Right renal pelvis (tissue), 4 donors: ENCODE measurements around the gene PLCL1. TPM values are rescaled to one million over a fixed set of nuclear protein-coding genes. Genes with fewer than 3 reads are reported as not detected.
"Not testable (repeated sequence)": the region's sequence is repeated elsewhere in the genome, so short reads cannot be mapped to it uniquely, and the experiment has no call there.

Experiments used
- DNase-seq, 4 donors: peaks; one replicate each; pipeline ENCODE4 v3.0.0-alpha.2; 2013; ENCODE audit warnings: low read depth in 4 of 4, low spot score in 3 of 4, missing footprints in 1 of 4
- polyA plus RNA-seq, 4 donors: library from polyadenylated mRNA; unstranded; fragments of 120-200 nt; gene quantifications; one replicate each; pipeline ENCODE4 v1.2.1, GENCODE V29; 2013; ENCODE audit not compliant: insufficient read length in 4 of 4

The PLCL1 gene
- polyA plus RNA-seq, 4 donors, result 15.2 to 22.5 (median 18.6) TPM

DNA sequence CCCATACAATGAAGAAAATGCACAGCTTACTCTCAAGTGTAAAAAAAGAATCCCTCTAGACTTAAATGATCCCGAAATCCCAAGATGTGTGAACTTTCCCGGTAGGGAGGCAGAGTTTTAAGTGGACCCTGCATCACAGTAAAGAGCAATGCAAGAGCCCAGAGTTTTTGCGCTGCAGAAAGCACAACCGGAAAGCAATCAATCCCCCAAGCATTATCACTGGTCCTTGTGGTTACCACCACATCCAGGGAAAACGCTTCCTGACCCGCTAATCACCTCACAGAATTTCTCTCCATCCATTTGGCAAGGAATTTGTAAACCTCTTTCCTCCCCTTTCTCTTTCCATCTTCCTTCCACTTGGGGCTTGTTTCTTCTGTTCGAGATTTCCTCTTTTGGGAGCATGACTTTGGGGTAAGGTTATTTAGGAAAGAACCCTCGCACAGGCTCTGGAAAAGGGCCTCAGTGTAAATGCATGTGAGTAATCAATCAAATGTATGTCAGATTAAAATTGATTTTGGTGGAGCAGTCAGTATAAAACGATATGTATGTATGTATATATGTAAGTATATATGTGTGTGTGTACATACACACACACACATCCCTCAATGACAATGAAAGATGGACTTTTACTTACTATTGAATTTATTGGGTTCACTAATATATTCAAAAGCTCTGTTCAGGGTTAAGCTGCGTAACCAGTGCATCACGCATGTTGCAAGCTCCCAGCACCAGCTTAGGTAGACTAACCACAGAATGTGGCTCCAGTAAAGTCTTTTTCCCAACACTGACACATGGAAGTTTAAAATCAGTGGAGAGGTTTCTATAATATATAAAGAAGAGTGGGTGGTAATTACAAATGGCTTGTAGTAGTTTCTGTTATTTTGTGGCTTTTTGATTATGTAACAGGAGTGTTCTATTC, 1.6 kb downstream of the PLCL1 start:
- no peak for DNase-seq

DNA sequence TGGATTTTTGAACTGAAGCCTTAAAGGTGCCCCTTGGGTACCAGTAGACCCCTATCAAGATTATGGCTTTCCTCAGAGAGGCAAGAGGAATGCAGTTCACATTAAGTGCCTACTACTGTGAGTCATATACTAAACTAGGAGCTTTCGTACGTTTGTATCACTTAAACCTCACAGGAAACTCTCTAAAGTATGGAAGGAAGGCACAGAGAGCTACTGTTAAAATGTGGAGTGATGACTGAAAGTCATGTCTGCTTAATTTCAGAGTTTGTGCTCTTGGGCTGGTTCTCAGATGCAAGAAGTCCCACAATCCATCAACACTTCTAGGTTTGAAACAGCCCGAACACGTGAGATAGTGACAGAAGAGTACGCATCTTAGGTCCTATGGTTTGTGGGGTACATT, 4.7 kb downstream of the PLCL1 start:
- no peak for DNase-seq

DNA sequence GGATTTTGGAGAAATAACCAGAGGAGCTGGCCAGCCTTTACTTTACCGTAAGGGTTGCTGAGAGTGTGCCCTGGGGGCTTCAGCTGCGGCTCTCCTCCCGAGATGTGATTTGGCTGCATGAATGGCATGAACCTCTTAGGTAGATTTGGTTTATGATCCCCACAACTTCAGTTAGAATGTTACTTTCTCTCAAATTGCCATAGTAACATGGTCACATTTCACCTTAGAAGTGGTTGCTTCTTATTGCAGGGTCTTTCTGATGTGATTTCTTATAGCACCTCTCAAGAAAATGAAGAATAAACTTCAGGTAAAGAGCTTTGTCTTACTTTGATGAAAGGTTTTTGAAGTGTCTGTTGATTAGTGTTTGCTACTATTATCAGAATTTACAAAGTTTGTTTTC, 5.6 kb downstream of the PLCL1 start:
- DNase-seq, result no peak

DNA sequence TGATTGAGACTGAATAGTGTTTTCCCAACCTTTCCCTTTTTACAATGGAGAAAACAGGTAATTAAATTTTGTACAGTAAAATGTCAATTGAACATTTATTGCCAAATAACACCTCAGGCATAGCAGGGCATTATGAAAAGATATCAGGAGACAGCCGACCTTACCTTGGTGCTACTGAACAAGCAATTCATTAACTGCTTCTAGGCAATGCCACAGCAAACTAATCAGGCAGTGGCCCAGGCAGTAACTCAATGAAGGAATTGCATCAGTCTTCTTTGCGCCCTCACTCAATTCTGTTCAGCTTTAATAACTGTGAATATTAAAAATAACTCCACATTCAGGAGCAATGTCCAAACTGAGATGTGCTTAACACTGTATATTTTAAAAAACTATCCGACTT, 6.1 kb downstream of the PLCL1 start:
- DNase-seq, result no peak

DNA sequence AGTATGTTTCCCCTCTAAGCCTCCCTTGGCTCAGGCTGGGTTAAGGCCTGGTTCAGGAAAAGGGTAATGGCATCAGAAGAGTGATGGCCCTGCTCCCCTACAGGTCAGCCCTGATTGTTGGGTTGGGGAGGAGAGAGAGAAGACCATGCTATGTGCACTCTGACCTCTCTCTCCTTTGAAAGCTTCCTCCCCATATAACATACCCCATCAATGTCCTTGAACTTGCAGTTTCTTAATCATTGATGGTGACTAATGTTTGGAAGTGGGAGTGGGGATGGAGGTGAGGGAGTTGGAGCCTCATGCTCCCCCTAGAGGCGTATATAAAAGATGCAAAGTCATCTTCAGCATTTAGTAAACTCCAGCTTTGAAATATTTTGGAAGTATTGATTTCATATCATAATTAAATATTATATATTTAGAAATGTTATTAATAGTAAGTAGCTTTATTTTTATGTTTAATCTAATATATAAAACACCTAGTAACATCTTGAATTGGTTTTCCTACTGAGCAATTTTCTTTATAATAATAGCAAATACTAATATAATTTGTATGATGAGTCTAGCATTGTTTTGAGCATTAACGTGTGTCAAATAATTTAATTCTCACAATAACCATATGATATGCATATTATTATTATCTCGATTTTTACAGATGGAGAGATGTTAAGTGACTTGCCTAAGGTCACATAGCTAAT, 8.8 kb downstream of the PLCL1 start:
- no peak for DNase-seq

DNA sequence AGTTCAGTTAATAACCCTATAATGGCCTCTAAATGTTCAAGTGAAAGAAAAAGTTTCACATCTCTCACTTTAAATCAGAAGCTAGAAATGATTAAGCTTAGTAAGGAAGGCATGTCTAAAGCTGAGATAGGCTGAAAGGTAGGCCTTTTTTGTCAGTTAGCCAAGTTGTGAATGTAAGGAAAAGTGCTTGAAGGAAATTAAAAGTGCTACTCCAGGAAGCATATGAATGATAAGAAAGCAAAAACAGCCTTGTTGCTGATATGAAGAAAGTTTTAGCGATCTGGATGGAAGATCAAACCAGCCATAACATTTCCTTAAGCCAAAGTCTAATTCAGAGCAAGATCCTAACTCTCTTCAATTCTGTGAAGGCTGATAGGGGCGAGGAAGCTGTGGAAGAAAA, 10.1 kb downstream of the PLCL1 start:
- no peak for DNase-seq

DNA sequence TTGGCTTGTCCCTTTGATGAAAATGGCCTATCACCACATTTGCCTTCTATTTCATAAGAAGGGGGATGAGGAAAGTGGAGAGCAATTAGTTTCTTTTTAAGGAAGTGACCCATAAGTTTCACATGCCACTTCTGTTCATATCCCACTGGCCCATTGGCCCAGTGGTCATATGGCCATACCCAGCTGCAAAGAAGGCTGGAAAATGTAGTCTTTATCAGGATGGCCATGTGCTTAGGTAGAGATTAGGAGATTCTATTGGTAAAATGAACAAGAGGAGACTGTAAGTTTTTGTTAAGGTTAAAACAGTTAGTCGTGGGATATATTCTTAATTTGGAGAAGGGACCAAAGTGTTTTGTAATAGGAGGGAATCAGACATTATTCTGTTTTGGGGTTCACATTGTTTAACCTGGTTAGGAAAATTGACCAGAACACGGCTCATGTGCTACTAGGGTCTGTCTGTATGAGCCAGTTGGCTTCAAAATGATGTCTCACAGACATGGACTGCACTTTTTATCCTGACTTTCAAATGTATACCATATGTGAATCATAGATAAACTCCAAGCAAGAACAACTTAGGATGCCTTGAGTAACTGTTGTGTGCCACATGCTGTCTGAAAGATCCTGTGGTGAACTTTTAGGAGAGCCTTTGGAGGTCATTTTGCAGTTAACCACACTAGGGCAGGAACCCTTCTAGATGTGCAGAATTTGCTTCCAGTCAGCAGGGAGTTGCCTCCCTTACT, 17.3 kb downstream of the PLCL1 start:
- DNase-seq, result no peak

DNA sequence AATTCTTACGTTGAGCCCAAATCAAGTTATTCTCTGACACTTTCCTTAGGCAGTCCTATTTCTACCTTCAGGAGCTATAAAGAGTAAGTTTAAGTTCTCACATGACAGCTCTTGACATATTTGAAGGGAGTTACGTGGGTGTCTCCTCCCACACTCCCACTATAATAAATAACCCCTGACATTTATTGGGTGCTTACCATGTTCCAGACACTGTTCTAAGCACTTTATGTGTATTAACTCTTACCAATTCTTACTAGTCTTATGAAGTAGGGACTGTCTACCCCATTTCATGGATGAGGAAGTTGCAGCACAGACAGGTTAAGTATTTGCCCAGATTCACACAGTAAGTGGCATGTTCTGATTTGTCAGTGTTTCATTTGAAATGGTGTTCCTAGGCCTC, 17.9 kb downstream of the PLCL1 start:
- no peak for DNase-seq

DNA sequence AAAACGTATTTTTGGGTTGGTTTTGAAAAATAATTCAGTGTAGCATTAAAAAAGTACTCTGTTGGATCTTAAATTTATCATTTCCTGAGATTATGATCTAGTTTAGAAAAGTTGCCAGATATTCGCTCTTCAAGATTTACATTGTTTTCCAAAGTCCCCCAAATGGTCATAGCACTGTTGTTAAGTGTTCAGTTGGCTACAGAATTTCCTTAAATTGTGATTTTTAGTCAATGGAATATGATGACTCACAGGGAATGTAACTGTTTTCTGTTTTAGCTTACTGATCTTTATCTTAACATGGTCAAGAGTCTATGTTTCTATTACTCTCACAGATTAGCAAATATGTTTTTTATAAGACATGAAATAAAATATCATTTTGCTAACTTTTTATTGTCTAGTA, 23.2 kb downstream of the PLCL1 start:
- DNase-seq, result no peak

DNA sequence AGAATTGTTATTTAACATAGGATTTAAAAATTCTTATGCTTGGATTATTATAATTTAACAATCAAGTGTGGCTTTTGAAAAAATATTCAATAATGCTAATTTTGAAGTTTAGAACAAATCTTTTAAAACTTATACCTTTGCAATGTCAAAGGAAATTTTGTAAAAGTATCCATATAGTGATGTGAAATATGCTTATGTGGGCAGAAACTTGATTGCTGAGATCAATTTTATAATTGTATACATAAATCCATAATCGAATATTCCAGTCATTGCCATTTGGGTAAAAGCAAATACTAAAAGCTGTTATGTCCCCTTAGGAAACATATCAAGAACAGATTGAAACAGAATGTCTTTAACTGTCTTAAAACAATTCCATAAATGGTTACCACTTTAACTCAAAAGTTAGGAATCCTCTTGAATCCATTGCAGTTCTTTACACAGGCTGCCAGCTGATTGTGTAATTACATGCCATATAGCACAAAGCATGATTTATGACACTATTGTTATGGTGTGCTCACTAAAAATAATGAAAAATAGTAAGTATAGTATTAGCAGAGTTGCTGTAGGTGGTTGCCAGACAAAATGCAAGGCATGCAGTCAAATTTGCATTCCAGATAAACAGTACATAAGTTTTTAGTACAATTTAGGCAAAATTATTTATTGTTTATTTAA, 24.2 kb downstream of the PLCL1 start:
- no peak for DNase-seq

DNA sequence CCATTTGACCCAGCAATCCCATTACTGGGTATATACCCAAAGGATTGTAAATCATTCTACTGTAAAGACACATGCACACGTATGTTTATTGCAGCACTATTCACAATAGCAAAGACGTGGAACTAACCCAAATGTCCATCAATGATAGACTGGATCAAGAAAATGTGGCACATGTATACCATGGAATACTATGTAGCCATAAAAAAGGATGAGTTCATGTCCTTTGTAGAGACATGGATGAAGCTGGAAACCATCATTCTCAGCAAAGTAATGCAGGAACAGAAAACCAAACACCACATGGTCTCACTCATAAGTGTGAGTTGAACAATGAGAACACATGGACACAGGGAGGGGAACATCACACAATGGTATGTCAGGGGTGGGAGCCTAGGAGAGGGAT, 30.4 kb downstream of the PLCL1 start:
- not testable (repeated sequence) for DNase-seq

DNA sequence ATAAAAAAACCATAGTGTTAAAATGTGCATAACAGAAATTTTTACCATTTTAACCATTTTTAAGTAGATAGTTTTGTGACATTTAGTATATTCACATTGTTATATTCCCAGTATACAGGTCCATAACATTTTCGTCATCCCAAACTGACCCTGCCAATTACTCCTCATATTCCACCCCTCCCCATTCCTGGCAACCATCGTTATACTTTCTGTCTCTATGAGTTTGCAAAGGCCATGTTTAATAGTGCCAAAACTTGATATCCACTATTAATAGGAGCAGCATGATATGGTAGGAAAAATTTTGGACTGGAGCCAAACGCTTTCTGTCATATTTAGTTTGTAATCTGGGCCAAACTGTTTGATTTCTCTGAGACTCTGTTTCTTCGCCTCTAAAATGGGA, 30.9 kb downstream of the PLCL1 start:
- no peak for DNase-seq

DNA sequence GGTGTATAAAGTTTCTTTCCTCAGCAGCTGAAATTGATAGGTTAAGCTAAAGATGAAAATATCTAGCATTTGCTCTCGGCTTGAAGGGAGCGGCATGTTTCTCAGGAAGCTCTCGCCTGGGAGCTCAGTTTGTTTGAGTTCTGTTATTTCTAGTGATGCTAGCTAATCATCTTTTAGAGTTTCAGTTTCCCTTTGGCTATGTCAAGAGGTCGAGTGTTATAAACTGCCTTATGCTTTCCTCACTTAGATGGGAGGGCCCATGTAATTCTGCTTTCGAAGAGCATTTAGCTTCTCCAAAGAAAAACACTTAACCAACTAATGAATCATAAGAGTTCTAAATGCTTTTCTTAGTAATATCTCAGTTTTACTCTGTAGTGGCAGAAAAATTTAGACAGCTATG, 33.6 kb downstream of the PLCL1 start:
- no peak for DNase-seq

DNA sequence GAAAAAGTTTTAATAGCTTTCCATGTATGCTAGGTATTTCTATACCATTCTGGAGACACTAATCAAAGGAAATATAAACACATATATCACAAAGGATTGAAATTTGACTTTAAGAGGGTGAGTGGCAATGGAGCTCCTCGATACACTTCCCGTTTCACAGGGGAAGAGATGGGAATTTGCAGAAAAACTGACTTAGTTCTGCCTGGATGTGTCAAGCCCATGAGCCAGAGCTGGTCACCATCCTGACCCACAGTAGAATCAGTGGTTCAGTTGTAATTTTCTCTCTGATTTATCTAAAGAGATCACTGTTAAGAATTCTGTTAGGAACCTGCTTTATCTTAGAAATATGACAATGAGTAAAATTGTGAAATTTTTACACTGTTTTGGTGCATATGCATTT, 34.2 kb downstream of the PLCL1 start:
- DNase-seq, result no peak

DNA sequence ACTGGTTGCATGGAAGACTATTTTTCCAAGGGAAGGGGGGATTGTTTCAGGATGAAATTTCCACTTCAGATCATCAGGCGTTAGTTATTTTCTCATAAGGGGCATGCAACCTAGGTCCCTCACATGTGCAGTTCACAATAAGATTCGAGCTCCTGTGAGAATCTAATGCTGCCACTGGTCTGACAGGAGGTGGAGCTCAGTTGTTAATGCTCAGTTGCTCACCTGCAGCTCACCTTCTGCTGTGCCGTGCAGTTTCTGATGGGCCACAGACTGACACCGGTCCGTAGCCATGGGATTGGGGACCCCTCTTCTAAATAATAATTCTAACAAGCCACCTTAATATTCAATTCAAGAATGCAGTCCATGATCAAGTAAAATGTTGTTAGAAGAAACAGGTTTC, 34.9 kb downstream of the PLCL1 start:
- no peak for DNase-seq

DNA sequence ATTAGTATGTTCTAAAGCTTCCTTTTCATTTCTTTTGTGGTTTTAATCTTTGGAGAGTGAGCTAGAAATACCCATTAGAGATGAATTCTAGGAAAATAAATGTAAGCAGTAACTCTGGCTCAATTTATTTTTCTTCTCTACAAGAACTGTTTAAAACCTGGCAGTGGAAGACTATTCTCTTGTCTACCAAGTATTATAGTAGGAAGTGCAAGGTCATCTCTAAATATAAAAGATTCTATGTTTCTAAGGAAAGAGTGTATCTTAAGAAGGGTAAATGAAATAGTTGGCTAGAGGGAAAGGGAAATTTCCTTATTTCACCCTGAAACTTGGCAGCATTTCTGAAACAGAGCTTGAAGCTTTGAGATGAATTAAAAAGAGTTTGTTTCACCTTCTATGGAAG, 35.5 kb downstream of the PLCL1 start:
- DNase-seq, result no peak

DNA sequence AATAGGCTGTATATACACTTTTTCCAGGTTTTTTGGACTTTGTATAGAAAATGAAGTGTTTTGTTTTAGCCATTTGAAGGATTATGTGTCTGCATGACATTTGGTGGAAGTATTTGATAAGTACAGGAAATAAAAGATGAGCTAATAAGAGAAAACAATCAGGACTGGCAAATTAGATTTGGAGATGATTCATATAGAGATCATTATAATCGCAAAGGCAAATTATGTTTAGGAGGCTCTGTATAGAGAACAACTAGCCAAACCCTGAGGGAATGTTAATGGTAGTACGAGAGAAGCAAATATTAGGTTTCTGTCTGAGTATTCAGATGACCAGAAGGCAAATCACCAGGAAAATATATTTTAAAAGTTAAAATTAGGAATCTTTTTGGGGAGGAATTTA, 41.7 kb downstream of the PLCL1 start:
- DNase-seq, result no peak

DNA sequence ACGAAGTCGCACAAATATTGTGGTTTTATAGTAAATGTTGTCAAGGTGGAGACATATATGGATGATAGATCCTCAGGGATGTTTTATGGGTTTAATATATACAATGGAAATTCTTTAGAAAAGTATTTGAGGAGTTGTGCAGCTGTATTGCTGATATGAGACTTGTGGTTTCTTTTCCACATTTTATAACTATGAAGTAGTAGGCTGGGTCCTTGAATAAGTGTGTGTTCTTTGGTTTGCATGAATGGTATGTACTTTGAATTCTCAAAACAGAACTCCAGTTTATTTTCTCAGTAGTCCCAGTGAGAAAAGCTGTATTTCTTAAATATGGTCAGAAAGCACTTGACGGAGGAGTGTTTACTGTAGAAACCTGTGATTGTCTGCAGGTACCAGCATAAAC, 42.4 kb downstream of the PLCL1 start:
- DNase-seq, result no peak

DNA sequence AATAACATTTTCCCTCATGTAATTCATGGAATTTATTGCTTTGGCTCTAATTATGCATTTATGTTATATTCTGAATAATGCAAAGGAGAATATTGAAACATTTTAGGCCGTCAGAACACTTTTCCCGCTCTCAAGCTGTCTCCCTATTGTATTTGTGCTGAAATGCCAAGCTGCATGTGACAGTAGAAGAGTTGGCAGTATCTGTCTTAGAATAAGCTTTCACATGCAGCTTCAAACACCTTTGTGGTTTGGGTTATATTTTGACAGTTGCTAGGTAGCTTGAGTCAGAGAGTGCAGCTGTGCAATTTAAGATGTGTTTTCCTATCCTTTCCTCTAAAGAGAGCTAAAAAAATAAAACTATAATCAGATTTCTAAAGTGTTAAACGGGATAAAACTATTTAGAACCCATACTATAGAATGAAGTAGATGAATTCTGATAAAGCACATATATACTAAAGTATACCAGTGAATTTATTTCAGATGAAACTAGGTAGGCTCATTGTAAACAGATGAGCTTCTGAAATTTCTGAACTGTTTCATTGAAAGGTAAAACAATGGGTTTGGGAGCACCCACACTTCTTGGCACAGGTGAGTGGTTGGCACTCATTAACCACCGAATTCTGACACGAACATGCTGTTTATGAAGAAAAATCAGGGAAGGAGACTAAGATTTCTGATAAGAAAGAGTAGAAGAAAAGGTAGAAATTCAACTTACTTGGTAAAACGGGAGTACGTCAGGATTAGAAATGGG, 43.4 kb downstream of the PLCL1 start:
- DNase-seq, result no peak

DNA sequence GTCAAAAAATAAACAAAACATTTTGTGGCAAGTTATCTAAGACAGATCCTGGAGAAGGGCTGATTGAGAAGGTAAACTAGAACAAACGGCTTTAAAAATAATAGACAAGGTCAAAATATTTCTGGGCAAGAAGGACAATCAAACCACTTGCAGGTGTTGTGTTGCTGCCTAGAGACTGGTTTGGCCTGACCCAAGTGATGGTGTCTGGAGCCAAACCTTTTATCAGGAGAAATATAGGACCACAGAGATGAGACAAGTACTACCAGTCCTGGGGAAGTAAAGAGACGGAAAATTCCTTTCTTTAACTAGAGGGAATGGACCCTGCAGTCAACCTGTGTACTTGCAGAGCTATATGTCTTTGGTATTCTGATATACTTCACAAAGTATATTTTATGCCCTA, 44.2 kb downstream of the PLCL1 start:
- no peak for DNase-seq
